ENCODE measurements around the gene AGMO. TPM values are rescaled to one million over a fixed set of nuclear protein-coding genes. Genes with fewer than 3 reads are reported as not detected.

The AGMO gene
- total and polyA plus RNA-seq, 2 of the 8 experiments (the other 6 are each of a cell fraction or from before 2014, with no cell fraction given): 0.22 to 0.45 TPM

- DNase-seq (ENCODE audit: low read depth in 1 of 2, low spot score in 2 of 2) (no peak), FAIRE-seq (no peak)
- no peaks in the 10 kb centered on the region for H3K4me1 ChIP-seq (replicated peaks in 1 of 4; ENCODE audit: control insufficient read depth in 3 of 4, insufficient read depth in 4 of 4, low read length in 3 of 4)
- CTCF ChIA-PET (ENCODE audit: partially characterized antibody): interaction anchor here (1.2 kb wide), 1 partner anchor 10 kb away, joined by 3 read pairs; no protein-coding TSS in a partner anchor
- no peak overlapping the region for H4K5ac ChIP-seq (ENCODE audit: insufficient read length, low read depth, low read length)
- no peak overlapping the region for H3K9ac ChIP-seq (replicated peaks in 1 of 4; ENCODE audit: extremely low read depth in 1 of 4, low read depth in 3 of 4, low read length in 3 of 4)
- no peak overlapping the region for H2BK5ac ChIP-seq (ENCODE audit: low read depth, low read length)
- no peaks in the 10 kb centered on the region for H3K79me1 ChIP-seq (ENCODE audit: low read depth, low read length)
- no peak overlapping the region for H3K14ac ChIP-seq (ENCODE audit: insufficient read length)
- no peak overlapping the region for H2BK12ac ChIP-seq (ENCODE audit: low read depth, low read length)
- no peak overlapping the region for H2BK15ac ChIP-seq (ENCODE audit: low read length)
- H3K9me3 ChIP-seq (ENCODE audit: insufficient read depth in 2 of 2, low read depth in 1 of 2, low read length in 1 of 2): no peaks in the 10 kb centered on the region
- no peak overlapping the region for H3K4me3 ChIP-seq (ENCODE audit: extremely low read depth in 1 of 4, insufficient read depth in 2 of 4, low read depth in 3 of 4, low read length in 4 of 4)
- no peak overlapping the region for H2AK5ac ChIP-seq (ENCODE audit: low read depth, low read length)
- no peak overlapping the region for H2BK20ac ChIP-seq (ENCODE audit: low read length)
- 90% methylated on average over 2 of the region's 2 CpGs; no CpG with 5 or more reads in 1 of the 2 experiments for WGBS, 2 experiments (ENCODE audit: extremely low coverage in 1 of 2, insufficient coverage in 1 of 2, insufficient read length in 1 of 2, insufficient replicate concordance in 2 of 2, low coverage in 1 of 2, low lambda C conversion rate in 2 of 2, missing lambda C conversion rate in 1 of 2)
- H2AFZ ChIP-seq (ENCODE audit: low read length): no peak overlapping the region
- no peak overlapping the region for H3K18ac ChIP-seq (ENCODE audit: extremely low read depth, low read length)
- H3K56ac ChIP-seq (replicated peaks; ENCODE audit: insufficient read length, low read depth, low read length): no peak overlapping the region
- TF ChIP-seq CHD1 (IDR thresholded peaks at IDR 0.05; ENCODE audit: low read depth, low read length): no peak
- no peak for TF ChIP-seq YY1 (IDR thresholded peaks at IDR 0.05; ENCODE audit: low read depth, low read length)
- no peak for TF ChIP-seq RXRA (IDR thresholded peaks at IDR 0.05; ENCODE audit: insufficient read depth, low read depth, low read length)
- TF ChIP-seq EZH2 (IDR thresholded peaks at IDR 0.05; ENCODE audit: low read depth, low read length, severe bottlenecking): no peak
- no peak for TF ChIP-seq SP1 (IDR thresholded peaks at IDR 0.05; ENCODE audit: low read depth, low read length)
- no peak for TF ChIP-seq PHF8 (conservative IDR thresholded peaks at IDR 0.05; ENCODE audit: low read depth, low read length)
- TF ChIP-seq SUZ12 (IDR thresholded peaks at IDR 0.05; ENCODE audit: low read length): no peak
- H4K20me1 ChIP-seq (replicated peaks in 1 of 2; ENCODE audit: control insufficient read depth in 1 of 2, insufficient read depth in 2 of 2, low read length in 2 of 2): no peaks in the 10 kb centered on the region
- no peak overlapping the region for H4K91ac ChIP-seq (replicated peaks; ENCODE audit: insufficient read length, low read length)
- H2BK120ac ChIP-seq (replicated peaks; ENCODE audit: low read depth, low read length): no peak overlapping the region
- H4K8ac ChIP-seq (ENCODE audit: extremely low read depth, insufficient read depth, low read length): no peak overlapping the region
- no peaks in the 10 kb centered on the region for H3K36me3 ChIP-seq (ENCODE audit: control insufficient read depth in 2 of 4, insufficient read depth in 4 of 4, low read length in 3 of 4)
- no peak overlapping the region for H3K27ac ChIP-seq (ENCODE audit: low read depth, low read length)
- POLR2A ChIA-PET (ENCODE audit: partially characterized antibody): no interaction called here
- H3K4ac ChIP-seq (replicated peaks; ENCODE audit: insufficient read length, low read depth, low read length): no peak overlapping the region
- H3K4me2 ChIP-seq (ENCODE audit: insufficient read depth in 1 of 2, low read depth in 2 of 2, low read length in 2 of 2): no peak overlapping the region
- H3K79me2 ChIP-seq (ENCODE audit: control insufficient read depth in 1 of 2, insufficient read depth in 2 of 2, low read length in 2 of 2): no peaks in the 10 kb centered on the region
- no peaks in the 10 kb centered on the region for H3K27me3 ChIP-seq (replicated peaks in 1 of 4; ENCODE audit: control insufficient read depth in 3 of 4, extremely low read depth in 1 of 4, insufficient read depth in 3 of 4, low read length in 3 of 4)
- H3K23me2 ChIP-seq (ENCODE audit: low read depth, low read length): no peaks in the 10 kb centered on the region
- no peak overlapping the region for H3K23ac ChIP-seq (ENCODE audit: insufficient read length)
Measured at GRCh38 chr7:15430191-15430590, 131.6 kb downstream of the AGMO start.
